Loucy (cell line): Measurements from ENCODE around the gene STARD10.

Source experiments
- H2AFZ ChIP-seq: fragments of 200-600 bp; sonication (generic); 2 replicates; pipeline ENCODE4 v1.6.0; 2016; ENCODE audit warnings: antibody characterized with exemption, mild to moderate bottlenecking, low read length, moderate library complexity
- H3F3A ChIP-seq: fragments of 200-600 bp; 2 replicates; pipeline ENCODE4 v1.6.0; 2016; ENCODE audit warnings: antibody characterized with exemption, low read depth, mild to moderate bottlenecking
- H3K27me3 ChIP-seq: fragments of 200-600 bp; sonication (generic); 2 replicates; pipeline ENCODE4 v1.6.1; 2014; ENCODE audit warnings: low read length, mild to moderate bottlenecking; ENCODE audit not compliant: insufficient read depth, poor library complexity, severe bottlenecking
- H3K36me3 ChIP-seq: fragments of 200-600 bp; sonication (generic); 2 replicates; pipeline ENCODE4 v1.6.1; 2016; ENCODE audit warnings: low read length; ENCODE audit not compliant: insufficient read depth
- H3K4me1 ChIP-seq: fragments of 200-600 bp; sonication (generic); 2 replicates; pipeline ENCODE4 v1.5.1; 2014; ENCODE audit warnings: low read length, mild to moderate bottlenecking; ENCODE audit not compliant: insufficient read depth, poor library complexity, severe bottlenecking
- H3K4me2 ChIP-seq: fragments of 200-600 bp; sonication (generic); 2 replicates; pipeline ENCODE4 v1.6.0; 2014; ENCODE audit warnings: antibody characterized with exemption, low read length, low read depth, mild to moderate bottlenecking; ENCODE audit not compliant: poor library complexity, severe bottlenecking
- H3K4me3 ChIP-seq: fragments of 200-600 bp; sonication (generic); 2 replicates; pipeline ENCODE4 v1.5.1; 2014; ENCODE audit warnings: low read length, mild to moderate bottlenecking, mixed read lengths; ENCODE audit not compliant: poor library complexity, severe bottlenecking
- H3K79me2 ChIP-seq: fragments of 200-600 bp; sonication (generic); 2 replicates; pipeline ENCODE4 v1.6.1; 2014; ENCODE audit warnings: low read length; ENCODE audit not compliant: insufficient read depth
- H3K9ac ChIP-seq: fragments of 200-600 bp; sonication (generic); 2 replicates; pipeline ENCODE4 v1.6.0; 2014; ENCODE audit warnings: mild to moderate bottlenecking, low read depth, low read length, moderate library complexity; ENCODE audit not compliant: poor library complexity, severe bottlenecking
- H3K9me2 ChIP-seq: fragments of 200-600 bp; sonication (generic); replicated peaks from 2 replicates; pipeline ENCODE4 v1.6.1; 2016; ENCODE audit warnings: low read depth, low read length, mixed read lengths
- H3K9me3 ChIP-seq: fragments of 200-600 bp; sonication (generic); 2 replicates; pipeline ENCODE4 v1.6.1; 2014; ENCODE audit warnings: mild to moderate bottlenecking, antibody characterized with exemption, low read length, low read depth; ENCODE audit not compliant: insufficient read depth
- H4K20me1 ChIP-seq: fragments of 200-600 bp; sonication (generic); 2 replicates; pipeline ENCODE4 v1.6.0; 2014; ENCODE audit warnings: antibody characterized with exemption, low read length, mild to moderate bottlenecking; ENCODE audit not compliant: insufficient read depth, poor library complexity, severe bottlenecking
- CTCF ChIP-seq: fragments of 200-600 bp; sonication (generic); conservative IDR thresholded peaks from 2 replicates; pipeline ENCODE4 v1.5.1; 2014; ENCODE audit warnings: mild to moderate bottlenecking, antibody characterized with exemption, low read length
- EZH2phosphoT487 ChIP-seq: fragments of 200-600 bp; IDR thresholded peaks from 2 replicates; pipeline ENCODE4 v1.6.1; 2018; ENCODE audit warnings: antibody characterized with exemption, mild to moderate bottlenecking, moderate library complexity, borderline replicate concordance

The STARD10 gene

GRCh38 chr11:72799441-72799840 lies 5.6 kb upstream of the STARD10 start:
- no peak overlapping the region for H3K4me3 ChIP-seq

GRCh38 chr11:72798361-72798760 lies 4.5 kb upstream of the STARD10 start:
- Histone ChIP-seq H3F3A (no peaks in the 10 kb centered on the region), H3K27me3 (no peaks in the 10 kb centered on the region), H4K20me1 (no peaks in the 10 kb centered on the region), H3K9me3 (no peaks in the 10 kb centered on the region), H3K79me2 (no peaks in the 10 kb centered on the region), H2AFZ (no peak overlapping the region; the same call in 1 of the 2 replicates), H3K36me3 (no peaks in the 10 kb centered on the region), H3K9ac (no peak overlapping the region), H3K4me3 (no peak overlapping the region), H3K9me2 (no peaks in the 10 kb centered on the region), H3K4me1 (peaks cover 5% of the 10 kb centered on the region), H3K4me2 (no peak overlapping the region)
- TF ChIP-seq EZH2phosphoT487 (no peak), CTCF (no peak)

More at GRCh38 chr11:72799441-72799840, 5.6 kb upstream of the STARD10 start:
- TF ChIP-seq EZH2phosphoT487 (no peak), CTCF (no peak)
- Histone ChIP-seq H3K9me2 (no peaks in the 10 kb centered on the region), H3F3A (no peaks in the 10 kb centered on the region), H3K4me2 (no peak overlapping the region), H3K4me1 (peaks cover 2% of the 10 kb centered on the region), H3K27me3 (no peaks in the 10 kb centered on the region), H3K9ac (no peak overlapping the region), H3K36me3 (no peaks in the 10 kb centered on the region), H3K9me3 (no peaks in the 10 kb centered on the region), H4K20me1 (no peaks in the 10 kb centered on the region), H2AFZ (no peak overlapping the region), H3K79me2 (no peaks in the 10 kb centered on the region)

- H2AFZ ChIP-seq: peak overlapping the region; percentile 59
These were observed 797 bp downstream of the STARD10 start for GRCh38 chr11:72793076-72793424.

More at GRCh38 chr11:72793076-72793424, 797 bp downstream of the STARD10 start:
- Histone ChIP-seq H3K4me3 (peak overlapping the region; percentile 80), H3K4me2 (peak overlapping the region; percentile 71), H3K9me2 (no peaks in the 10 kb centered on the region), H4K20me1 (no peaks in the 10 kb centered on the region), H3K4me1 (peaks cover 31% of the 10 kb centered on the region), H3K36me3 (no peaks in the 10 kb centered on the region), H3K27me3 (no peaks in the 10 kb centered on the region), H3K79me2 (peaks cover 10% of the 10 kb centered on the region), H3K9ac (peak overlapping the region; percentile 69), H3F3A (no peaks in the 10 kb centered on the region), H3K9me3 (no peaks in the 10 kb centered on the region)
- TF ChIP-seq EZH2phosphoT487: no peak
- no peak for TF ChIP-seq CTCF
